Sigmoid colon (tissue), 7 donors: ENCODE results near the gene ST6GALNAC1. TPM values are rescaled to one million over a fixed set of nuclear protein-coding genes. Genes with fewer than 3 reads are reported as not detected.

Experiments used
- DNase-seq: peaks from one replicate; pipeline ENCODE4 v3.0.0-alpha.2; 2019
- H3K27ac ChIP-seq, 4 donors: fragments of 200-600 bp; sonication (generic); one replicate each; pipeline ENCODE4 v1.5.1; 2016 to 2019; ENCODE audit warnings: mild to moderate bottlenecking in 1 of 4
- H3K27me3 ChIP-seq, 3 donors: fragments of 200-600 bp; sonication (generic); one replicate each; pipeline ENCODE4 v1.5.1; 2019; ENCODE audit warnings: mild to moderate bottlenecking in 1 of 3
- H3K36me3 ChIP-seq, 4 donors: fragments of 200-600 bp; sonication (generic); one replicate each; pipeline ENCODE4 v1.5.1; 2016 to 2019
- H3K4me1 ChIP-seq, 4 donors: fragments of 200-600 bp; sonication (generic); one replicate each; pipeline ENCODE4 v1.5.1; 2017 to 2019
- H3K4me3 ChIP-seq, 4 donors: fragments of 200-600 bp; sonication (generic); one replicate each; pipeline ENCODE4 v1.5.1; 2017 to 2019; ENCODE audit warnings: mild to moderate bottlenecking in 2 of 4, moderate library complexity in 1 of 4
- H3K9me3 ChIP-seq, 4 donors: fragments of 200-600 bp in 3 of 4; sonication (generic) in 3 of 4; one replicate each; pipeline versions ENCODE4 v1.5.1 to v1.6.1; 2013 to 2019
- EP300 ChIP-seq, 4 donors: sonication (generic); formaldehyde crosslinking; IDR thresholded peaks; one replicate each; pipeline ENCODE4 v1.6.1; 2017; ENCODE audit warnings: antibody characterized with exemption in 4 of 4
- POLR2A ChIP-seq, 2 donors: fragments of 450-650 bp; IDR thresholded peaks; one replicate each; pipeline ENCODE4 v1.6.1; 2016; ENCODE audit warnings: antibody characterized with exemption in 2 of 2, mild to moderate bottlenecking in 2 of 2, moderate library complexity in 2 of 2
- POLR2AphosphoS5 ChIP-seq, 4 donors: sonication (generic); formaldehyde crosslinking; IDR thresholded peaks; one replicate each; pipeline ENCODE4 v1.6.1; 2017; ENCODE audit warnings: antibody characterized with exemption in 4 of 4
- WGBS, 2 donors: extraction: QIAGEN DNeasy Blood & Tissue Kit; methylation state at CpG; one replicate each; pipeline ENCODE4 v1.1.7; 2013; 5-methylcytosine and 5-hydroxymethylcytosine counted together
- intact Hi-C: fragments of 100-400 bp; cut with DNase I; formaldehyde crosslinking; loops from one replicate; pipeline ENCODE4 v1.15.1; 2023
- polyA plus RNA-seq, 3 donors: library from polyadenylated mRNA; stranded (reverse); fragments of 200-250 nt; gene quantifications; one replicate each; pipeline ENCODE4 v1.2.3, GENCODE V29; 2013
- total RNA-seq, 4 donors: library from RNA; depleted of rRNA; stranded (reverse); fragments of >200 nt; gene quantifications; one replicate each; pipeline ENCODE4 v1.1.0, GENCODE V29; 2016
- TF ChIP-seq, protein P1 (sequence below), 4 experiments: fragments of 450-650 bp in 3 of 4; fragments of 200-600 bp in 1 of 4; IDR thresholded peaks; one replicate each; pipeline ENCODE4 v1.5.1; 2016 to 2019; ENCODE audit warnings: antibody characterized with exemption in 4 of 4, mild to moderate bottlenecking in 3 of 4, moderate library complexity in 2 of 4
- donor health status: healthy with polysubstance abuse.
- donor health status: Bipolar disorder and iron deficiency.
- donor health status: healthy.

ST6GALNAC1 gene
- total and polyA plus RNA-seq, 7 donors = 0.81 to 146 (median 4.6) TPM

DNA sequence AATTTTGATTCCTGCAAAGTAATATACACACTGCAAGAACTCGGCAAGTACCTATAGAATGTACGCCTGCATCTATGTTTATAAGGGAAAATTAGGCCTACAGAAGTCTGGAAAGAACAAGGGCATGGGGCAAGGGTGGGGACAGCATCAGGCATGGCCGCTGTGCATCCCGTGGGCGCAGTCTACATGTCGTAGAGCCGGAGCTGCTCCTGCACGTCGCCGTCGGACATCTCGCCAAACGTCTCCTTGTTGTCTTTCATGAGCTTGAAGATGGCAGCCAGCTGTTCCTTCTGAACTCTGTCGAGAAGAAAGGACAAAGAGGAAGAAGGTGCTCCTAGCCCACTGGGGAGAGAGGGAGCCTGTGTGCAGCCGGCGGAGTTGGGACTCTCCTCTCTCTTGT, 33.8 kb upstream of the ST6GALNAC1 start:
- Histone ChIP-seq H3K27ac (no peak overlapping the region), H3K4me1 (peaks cover 3 to 25% (median 24%) of the 10 kb centered on the region in 4 donors), H3K36me3 (peaks cover 7 to 40% (median 23%) of the 10 kb centered on the region in 4 donors), H3K27me3 (no peaks in the 10 kb centered on the region), H3K4me3 (no peak overlapping the region), H3K9me3 (no peaks in the 10 kb centered on the region)
- 85 to 91% methylated on average over 16 of the region's 16 CpGs for WGBS, 2 donors
- intact Hi-C loops = no loop called here
- TF ChIP-seq EP300 (IDR thresholded peaks at IDR 0.05) = no peak
- TF ChIP-seq POLR2AphosphoS5 (IDR thresholded peaks at IDR 0.05) = no peak
- no peak for TF ChIP-seq POLR2A (IDR thresholded peaks at IDR 0.05)
- TF ChIP-seq, protein P1, sequence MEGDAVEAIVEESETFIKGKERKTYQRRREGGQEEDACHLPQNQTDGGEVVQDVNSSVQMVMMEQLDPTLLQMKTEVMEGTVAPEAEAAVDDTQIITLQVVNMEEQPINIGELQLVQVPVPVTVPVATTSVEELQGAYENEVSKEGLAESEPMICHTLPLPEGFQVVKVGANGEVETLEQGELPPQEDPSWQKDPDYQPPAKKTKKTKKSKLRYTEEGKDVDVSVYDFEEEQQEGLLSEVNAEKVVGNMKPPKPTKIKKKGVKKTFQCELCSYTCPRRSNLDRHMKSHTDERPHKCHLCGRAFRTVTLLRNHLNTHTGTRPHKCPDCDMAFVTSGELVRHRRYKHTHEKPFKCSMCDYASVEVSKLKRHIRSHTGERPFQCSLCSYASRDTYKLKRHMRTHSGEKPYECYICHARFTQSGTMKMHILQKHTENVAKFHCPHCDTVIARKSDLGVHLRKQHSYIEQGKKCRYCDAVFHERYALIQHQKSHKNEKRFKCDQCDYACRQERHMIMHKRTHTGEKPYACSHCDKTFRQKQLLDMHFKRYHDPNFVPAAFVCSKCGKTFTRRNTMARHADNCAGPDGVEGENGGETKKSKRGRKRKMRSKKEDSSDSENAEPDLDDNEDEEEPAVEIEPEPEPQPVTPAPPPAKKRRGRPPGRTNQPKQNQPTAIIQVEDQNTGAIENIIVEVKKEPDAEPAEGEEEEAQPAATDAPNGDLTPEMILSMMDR (IDR thresholded peaks at IDR 0.05) = no peak
- no peak for DNase-seq

GRCh38 chr17:76676629-76677028, 33.1 kb upstream of the ST6GALNAC1 start:
- Histone ChIP-seq H3K27ac (no peak overlapping the region), H3K27me3 (no peaks in the 10 kb centered on the region), H3K36me3 (peaks cover 7 to 40% (median 23%) of the 10 kb centered on the region in 4 donors), H3K4me3 (no peak overlapping the region), H3K4me1 (peaks cover under 1 to 23% (median 20%) of the 10 kb centered on the region in 4 donors), H3K9me3 (no peaks in the 10 kb centered on the region)
- WGBS, 2 donors = 92 to 93% methylated on average over 6 of the region's 6 CpGs
- intact Hi-C loops = no loop called here
- no peak for DNase-seq
- TF ChIP-seq EP300 (IDR thresholded peaks at IDR 0.05) = no peak
- TF ChIP-seq POLR2A (IDR thresholded peaks at IDR 0.05) = no peak
- TF ChIP-seq, protein P1 (IDR thresholded peaks at IDR 0.05) = no peak
- no peak for TF ChIP-seq POLR2AphosphoS5 (IDR thresholded peaks at IDR 0.05)

DNA sequence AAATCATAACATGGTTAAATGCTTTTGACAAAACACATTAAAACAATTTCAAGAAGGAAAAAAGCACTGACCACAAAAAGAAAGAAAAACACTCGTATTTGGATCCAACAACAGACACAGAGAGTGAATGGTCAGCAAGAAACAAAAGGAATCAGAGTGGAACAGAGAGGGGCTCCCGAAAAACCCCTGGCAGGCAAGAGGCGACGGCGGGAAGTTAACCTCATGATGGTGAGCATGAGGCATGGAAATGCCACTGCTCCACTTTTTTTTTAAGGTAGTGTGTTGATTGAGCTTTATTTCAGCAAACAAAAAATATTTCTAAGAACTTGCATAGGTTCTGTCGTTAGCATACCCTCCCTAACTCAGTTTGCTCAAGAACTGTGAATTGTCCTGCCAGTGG, 32.1 kb upstream of the ST6GALNAC1 start:
- H3K27me3 ChIP-seq = no peaks in the 10 kb centered on the region
- no peak overlapping the region for H3K27ac ChIP-seq
- H3K4me3 ChIP-seq = no peak overlapping the region
- 94 to 96% methylated on average over 6 of the region's 6 CpGs for WGBS, 2 donors
- DNase-seq = no peak
- intact Hi-C loops = no loop called here
- TF ChIP-seq EP300 (IDR thresholded peaks at IDR 0.05) = no peak
- no peak for TF ChIP-seq POLR2A (IDR thresholded peaks at IDR 0.05)
- TF ChIP-seq, protein P1 (IDR thresholded peaks at IDR 0.05) = no peak
- TF ChIP-seq POLR2AphosphoS5 (IDR thresholded peaks at IDR 0.05) = no peak
- H3K9me3 ChIP-seq = no peaks in the 10 kb centered on the region
- H3K36me3 ChIP-seq = peaks cover 7 to 40% (median 21%) of the 10 kb centered on the region in 4 donors
- peaks cover 0 to 21% (median 14%) of the 10 kb centered on the region in 4 donors for H3K4me1 ChIP-seq

- no peak for DNase-seq
- Histone ChIP-seq H3K27ac (no peak overlapping the region), H3K4me1 (peaks cover 0 to 16% (median 10%) of the 10 kb centered on the region in 4 donors), H3K27me3 (no peaks in the 10 kb centered on the region), H3K9me3 (no peaks in the 10 kb centered on the region), H3K4me3 (no peak overlapping the region), H3K36me3 (peaks cover 7 to 40% (median 19%) of the 10 kb centered on the region in 4 donors)
- no peak for TF ChIP-seq POLR2A (IDR thresholded peaks at IDR 0.05)
- TF ChIP-seq, protein P1 (IDR thresholded peaks at IDR 0.05) = no peak
- TF ChIP-seq EP300 (IDR thresholded peaks at IDR 0.05) = no peak
- no peak for TF ChIP-seq POLR2AphosphoS5 (IDR thresholded peaks at IDR 0.05)
- intact Hi-C loops = loop anchor here (5.0 kb wide), 2 partner anchors 38 to 117 kb away; partner anchors contain the start of gene MXRA7
- 98 to 99% methylated on average over 5 of the region's 5 CpGs for WGBS, 2 donors
These were observed 31.0 kb upstream of the ST6GALNAC1 start for GRCh38 chr17:76674600-76674999.

DNA sequence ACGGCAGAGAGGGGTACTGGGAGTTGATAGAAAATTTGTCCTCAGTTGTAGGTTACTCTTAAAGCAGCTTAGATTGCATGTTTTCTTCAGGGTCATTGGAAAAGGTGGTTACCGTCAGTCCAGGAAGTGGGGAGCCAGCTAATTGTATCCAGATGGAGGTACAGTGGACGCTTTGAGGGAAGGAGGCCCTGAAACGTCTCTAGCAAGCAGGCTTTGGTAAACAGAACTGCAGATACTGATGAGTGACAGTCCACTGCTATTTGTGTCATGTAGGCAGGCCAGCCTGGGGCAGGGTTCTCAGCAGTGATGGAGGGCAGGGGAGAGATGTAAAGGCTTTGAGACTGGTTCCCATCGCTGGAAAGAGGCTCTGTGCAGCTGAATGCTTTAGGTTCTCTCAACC, 30.2 kb upstream of the ST6GALNAC1 start:
- no peak overlapping the region for H3K4me3 ChIP-seq
- 76 to 80% methylated on average over 5 of the region's 5 CpGs for WGBS, 2 donors
- peaks cover 0 to 16% (median 10%) of the 10 kb centered on the region in 4 donors for H3K4me1 ChIP-seq
- no peak for TF ChIP-seq POLR2A (IDR thresholded peaks at IDR 0.05)
- TF ChIP-seq, protein P1 (IDR thresholded peaks at IDR 0.05) = no peak
- TF ChIP-seq EP300 (IDR thresholded peaks at IDR 0.05) = no peak
- peaks cover 7 to 33% (median 15%) of the 10 kb centered on the region in 4 donors for H3K36me3 ChIP-seq
- no peaks in the 10 kb centered on the region for H3K27me3 ChIP-seq
- no peak overlapping the region for H3K27ac ChIP-seq
- no peak for DNase-seq
- H3K9me3 ChIP-seq = no peaks in the 10 kb centered on the region
- intact Hi-C loops = loop anchor here (5.0 kb wide), 2 partner anchors 39 to 116 kb away; partner anchors contain the start of gene MXRA7
